ENCODE measurements around the gene SHISAL1. TPM values are rescaled to one million over a fixed set of nuclear protein-coding genes. Genes with fewer than 3 reads are reported as not detected.
"Not testable (repeated sequence)": the region's sequence is repeated elsewhere in the genome, so short reads cannot be mapped to it uniquely, and the experiment has no call there.

Gene SHISAL1
- polyA plus RNA-seq, 2 donors: 0.08 to 0.22 TPM

- 32 to 43% methylated on average over 12 of the region's 12 CpGs for WGBS, 2 donors
- Histone ChIP-seq H3K4me3 (ENCODE audit: low read depth in 1 of 2, low read length in 2 of 2) (no peak overlapping the region), H3K27me3 (ENCODE audit: control insufficient read depth in 1 of 2, insufficient read depth in 2 of 2, low read length in 2 of 2) (peaks cover 0 to 18% of the 10 kb centered on the region in 2 donors), H3K36me3 (ENCODE audit: control insufficient read depth in 2 of 2, insufficient read depth in 2 of 2, low read length in 1 of 2) (no peaks in the 10 kb centered on the region), H3K27ac (ENCODE audit: low read depth in 2 of 2, low read length in 1 of 2) (no peak overlapping the region), H3K9me3 (ENCODE audit: control insufficient read depth in 2 of 2, insufficient read depth in 1 of 2, low read depth in 1 of 2, low read length in 1 of 2) (peaks cover 0 to 4% of the 10 kb centered on the region in 2 donors), H3K4me1 (ENCODE audit: control insufficient read depth in 2 of 2, insufficient read depth in 2 of 2, low read length in 1 of 2) (peaks cover 0 to 3% of the 10 kb centered on the region in 2 donors)
Measured at GRCh38 chr22:44330188-44330743, 17.5 kb upstream of the SHISAL1 start.

- Histone ChIP-seq H3K4me3 (ENCODE audit: low read depth in 1 of 2, low read length in 2 of 2) (no peak overlapping the region), H3K4me1 (ENCODE audit: control insufficient read depth in 2 of 2, insufficient read depth in 2 of 2, low read length in 1 of 2) (peaks cover 0 to 3% of the 10 kb centered on the region in 2 donors), H3K36me3 (ENCODE audit: control insufficient read depth in 2 of 2, insufficient read depth in 2 of 2, low read length in 1 of 2) (no peaks in the 10 kb centered on the region), H3K9me3 (ENCODE audit: control insufficient read depth in 2 of 2, insufficient read depth in 1 of 2, low read depth in 1 of 2, low read length in 1 of 2) (no peaks in the 10 kb centered on the region), H3K27me3 (ENCODE audit: control insufficient read depth in 1 of 2, insufficient read depth in 2 of 2, low read length in 2 of 2) (peaks cover 0 to 18% of the 10 kb centered on the region in 2 donors), H3K27ac (ENCODE audit: low read depth in 2 of 2, low read length in 1 of 2) (no peak overlapping the region)
- 53 to 58% methylated on average over 17 of the region's 17 CpGs for WGBS, 2 donors
Measured at GRCh38 chr22:44329179-44329796, 16.5 kb upstream of the SHISAL1 start.

- 66 to 91% methylated on average over 5 of the region's 5 CpGs for WGBS, 2 donors
- H3K9me3 ChIP-seq (ENCODE audit: control insufficient read depth in 2 of 2, insufficient read depth in 1 of 2, low read depth in 1 of 2, low read length in 1 of 2): no peaks in the 10 kb centered on the region
- peaks cover 0 to 18% of the 10 kb centered on the region in 2 donors for H3K27me3 ChIP-seq (ENCODE audit: control insufficient read depth in 1 of 2, insufficient read depth in 2 of 2, low read length in 2 of 2)
Measured at GRCh38 chr22:44328762-44329161, 16.0 kb upstream of the SHISAL1 start.

GRCh38 chr22:44328326-44328725 lies 15.6 kb upstream of the SHISAL1 start:
- H3K4me3 ChIP-seq (ENCODE audit: low read depth in 1 of 2, low read length in 2 of 2): no peak overlapping the region
- H3K27ac ChIP-seq (ENCODE audit: low read depth in 2 of 2, low read length in 1 of 2): no peak overlapping the region
- H3K27me3 ChIP-seq (ENCODE audit: control insufficient read depth in 1 of 2, insufficient read depth in 2 of 2, low read length in 2 of 2): peaks cover 0 to 14% of the 10 kb centered on the region in 2 donors
- H3K9me3 ChIP-seq (ENCODE audit: control insufficient read depth in 2 of 2, insufficient read depth in 1 of 2, low read depth in 1 of 2, low read length in 1 of 2): no peaks in the 10 kb centered on the region
- no peaks in the 10 kb centered on the region for H3K36me3 ChIP-seq (ENCODE audit: control insufficient read depth in 2 of 2, insufficient read depth in 2 of 2, low read length in 1 of 2)
- H3K4me1 ChIP-seq (ENCODE audit: control insufficient read depth in 2 of 2, insufficient read depth in 2 of 2, low read length in 1 of 2): peaks cover 0 to 3% of the 10 kb centered on the region in 2 donors
- WGBS, 2 donors: 89 to 92% methylated on average over 6 of the region's 6 CpGs

More at GRCh38 chr22:44328762-44329161, 16.0 kb upstream of the SHISAL1 start:
- Histone ChIP-seq H3K27ac (ENCODE audit: low read depth in 2 of 2, low read length in 1 of 2) (no peak overlapping the region), H3K4me1 (ENCODE audit: control insufficient read depth in 2 of 2, insufficient read depth in 2 of 2, low read length in 1 of 2) (peaks cover 0 to 3% of the 10 kb centered on the region in 2 donors), H3K36me3 (ENCODE audit: control insufficient read depth in 2 of 2, insufficient read depth in 2 of 2, low read length in 1 of 2) (no peaks in the 10 kb centered on the region), H3K4me3 (ENCODE audit: low read depth in 1 of 2, low read length in 2 of 2) (no peak overlapping the region)

- Histone ChIP-seq H3K27ac (ENCODE audit: low read depth in 2 of 2, low read length in 1 of 2) (no peak overlapping the region), H3K9me3 (ENCODE audit: control insufficient read depth in 2 of 2, insufficient read depth in 1 of 2, low read depth in 1 of 2, low read length in 1 of 2) (no peaks in the 10 kb centered on the region), H3K36me3 (ENCODE audit: control insufficient read depth in 2 of 2, insufficient read depth in 2 of 2, low read length in 1 of 2) (no peaks in the 10 kb centered on the region), H3K4me1 (ENCODE audit: control insufficient read depth in 2 of 2, insufficient read depth in 2 of 2, low read length in 1 of 2) (peaks cover 0 to 3% of the 10 kb centered on the region in 2 donors), H3K4me3 (ENCODE audit: low read depth in 1 of 2, low read length in 2 of 2) (peak overlapping the region in 1 of 2 donors; percentile 51), H3K27me3 (ENCODE audit: control insufficient read depth in 1 of 2, insufficient read depth in 2 of 2, low read length in 2 of 2) (peaks cover 0 to 10% of the 10 kb centered on the region in 2 donors)
- 74 to 75% methylated on average over 7 of the region's 7 CpGs for WGBS, 2 donors
Measured at GRCh38 chr22:44326491-44326885, 13.7 kb upstream of the SHISAL1 start.

- Histone ChIP-seq H3K4me1 (ENCODE audit: control insufficient read depth in 2 of 2, insufficient read depth in 2 of 2, low read length in 1 of 2) (peaks cover 0 to 1% of the 10 kb centered on the region in 2 donors), H3K4me3 (ENCODE audit: low read depth in 1 of 2, low read length in 2 of 2) (peak overlapping the region; percentile 11 to 51), H3K36me3 (ENCODE audit: control insufficient read depth in 2 of 2, insufficient read depth in 2 of 2, low read length in 1 of 2) (no peaks in the 10 kb centered on the region), H3K27ac (ENCODE audit: low read depth in 2 of 2, low read length in 1 of 2) (no peak overlapping the region), H3K27me3 (ENCODE audit: control insufficient read depth in 1 of 2, insufficient read depth in 2 of 2, low read length in 2 of 2) (peaks cover 0 to 5% of the 10 kb centered on the region in 2 donors), H3K9me3 (ENCODE audit: control insufficient read depth in 2 of 2, insufficient read depth in 1 of 2, low read depth in 1 of 2, low read length in 1 of 2) (no peaks in the 10 kb centered on the region)
- 16% methylated on average over 25 of the region's 25 CpGs for WGBS, 2 donors
Measured at GRCh38 chr22:44325718-44326490, 13.2 kb upstream of the SHISAL1 start.

GRCh38 chr22:44323140-44323790 lies 10.5 kb upstream of the SHISAL1 start:
- not testable (repeated sequence) for H3K27ac ChIP-seq (ENCODE audit: low read depth in 2 of 2, low read length in 1 of 2); H3K27me3 ChIP-seq (ENCODE audit: control insufficient read depth in 1 of 2, insufficient read depth in 2 of 2, low read length in 2 of 2); H3K9me3 ChIP-seq (ENCODE audit: control insufficient read depth in 2 of 2, insufficient read depth in 1 of 2, low read depth in 1 of 2, low read length in 1 of 2); H3K36me3 ChIP-seq (ENCODE audit: control insufficient read depth in 2 of 2, insufficient read depth in 2 of 2, low read length in 1 of 2); H3K4me3 ChIP-seq (ENCODE audit: low read depth in 1 of 2, low read length in 2 of 2); H3K4me1 ChIP-seq (ENCODE audit: control insufficient read depth in 2 of 2, insufficient read depth in 2 of 2, low read length in 1 of 2)
- WGBS, 2 donors: 86 to 95% methylated on average over 1 of the region's 1 CpG

- WGBS, 2 donors: 76 to 81% methylated on average over 9 of the region's 9 CpGs
Measured at GRCh38 chr22:44319685-44320084, 6.9 kb upstream of the SHISAL1 start.

GRCh38 chr22:44318751-44319150 lies 6.0 kb upstream of the SHISAL1 start:
- H3K36me3 ChIP-seq (ENCODE audit: control insufficient read depth in 2 of 2, insufficient read depth in 2 of 2, low read length in 1 of 2): no peaks in the 10 kb centered on the region
- no peaks in the 10 kb centered on the region for H3K9me3 ChIP-seq (ENCODE audit: control insufficient read depth in 2 of 2, insufficient read depth in 1 of 2, low read depth in 1 of 2, low read length in 1 of 2)
- H3K27me3 ChIP-seq (ENCODE audit: control insufficient read depth in 1 of 2, insufficient read depth in 2 of 2, low read length in 2 of 2): no peaks in the 10 kb centered on the region
- no peak overlapping the region for H3K27ac ChIP-seq (ENCODE audit: low read depth in 2 of 2, low read length in 1 of 2)
- WGBS, 2 donors: 90 to 92% methylated on average over 9 of the region's 9 CpGs
- H3K4me3 ChIP-seq (ENCODE audit: low read depth in 1 of 2, low read length in 2 of 2): no peak overlapping the region
- H3K4me1 ChIP-seq (ENCODE audit: control insufficient read depth in 2 of 2, insufficient read depth in 2 of 2, low read length in 1 of 2): peaks cover 0 to 3% of the 10 kb centered on the region in 2 donors

More at GRCh38 chr22:44319685-44320084, 6.9 kb upstream of the SHISAL1 start:
- no peaks in the 10 kb centered on the region for H3K27me3 ChIP-seq (ENCODE audit: control insufficient read depth in 1 of 2, insufficient read depth in 2 of 2, low read length in 2 of 2)
- H3K4me3 ChIP-seq (ENCODE audit: low read depth in 1 of 2, low read length in 2 of 2): no peak overlapping the region
- H3K27ac ChIP-seq (ENCODE audit: low read depth in 2 of 2, low read length in 1 of 2): no peak overlapping the region
- no peaks in the 10 kb centered on the region for H3K9me3 ChIP-seq (ENCODE audit: control insufficient read depth in 2 of 2, insufficient read depth in 1 of 2, low read depth in 1 of 2, low read length in 1 of 2)
- peaks cover 0 to 3% of the 10 kb centered on the region in 2 donors for H3K4me1 ChIP-seq (ENCODE audit: control insufficient read depth in 2 of 2, insufficient read depth in 2 of 2, low read length in 1 of 2)
- H3K36me3 ChIP-seq (ENCODE audit: control insufficient read depth in 2 of 2, insufficient read depth in 2 of 2, low read length in 1 of 2): no peaks in the 10 kb centered on the region

All from esophagus (tissue), 2 donors.